ENCODE data around the gene CHMP3. TPM values are rescaled to one million over a fixed set of nuclear protein-coding genes. Genes with fewer than 3 reads are reported as not detected.

Gene CHMP3
- total and polyA plus RNA-seq, 2 of the 8 experiments (the other 6 are each of a cell fraction or from before 2014, with no cell fraction given), result 11.7 to 21.9 TPM

DNA sequence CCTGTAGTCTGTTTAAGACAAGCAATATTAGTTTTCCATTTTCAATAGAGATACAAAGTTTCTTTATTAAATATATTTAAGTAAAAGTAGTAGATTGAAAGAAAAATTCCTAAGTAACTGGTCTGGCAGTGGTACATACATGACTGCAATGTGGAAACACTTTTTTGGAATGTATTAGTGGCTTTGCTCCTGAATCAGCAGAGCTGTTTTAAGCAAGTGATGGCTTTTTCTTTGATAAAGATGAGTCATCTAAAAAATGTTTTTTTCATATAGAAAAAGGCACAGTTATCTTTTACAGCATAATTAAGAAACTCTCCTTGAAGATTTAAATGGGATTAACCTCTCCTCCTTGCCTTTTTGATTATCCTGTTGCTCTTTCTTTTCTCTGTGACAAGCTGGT, 87.2 kb downstream of the CHMP3 start:
- DNase-seq (ENCODE audit: low read depth in 1 of 2, low spot score in 2 of 2) (no peak), FAIRE-seq (no peak)
- H3K9ac ChIP-seq (replicated peaks in 1 of 4; ENCODE audit: extremely low read depth in 1 of 4, low read depth in 3 of 4, low read length in 3 of 4), result no peak overlapping the region
- ChIA-PET POLR2A (ENCODE audit: partially characterized antibody) (no interaction called here), CTCF (ENCODE audit: partially characterized antibody) (no interaction called here)
- no peak overlapping the region for H2BK120ac ChIP-seq (replicated peaks; ENCODE audit: low read depth, low read length)
- no peak overlapping the region for H4K5ac ChIP-seq (ENCODE audit: insufficient read length, low read depth, low read length)
- H3K4me3 ChIP-seq (ENCODE audit: extremely low read depth in 1 of 4, insufficient read depth in 2 of 4, low read depth in 3 of 4, low read length in 4 of 4), result no peak overlapping the region
- H4K8ac ChIP-seq (ENCODE audit: extremely low read depth, insufficient read depth, low read length), result no peak overlapping the region
- no peak overlapping the region for H2BK12ac ChIP-seq (ENCODE audit: low read depth, low read length)
- H3K79me2 ChIP-seq (ENCODE audit: control insufficient read depth in 1 of 2, insufficient read depth in 2 of 2, low read length in 2 of 2), result no peaks in the 10 kb centered on the region
- peaks cover 0 to 3% of the 10 kb centered on the region in 2 experiments for H4K20me1 ChIP-seq (replicated peaks in 1 of 2; ENCODE audit: control insufficient read depth in 1 of 2, insufficient read depth in 2 of 2, low read length in 2 of 2)
- no peak overlapping the region for H3K27ac ChIP-seq (ENCODE audit: low read depth, low read length)
- H2AK5ac ChIP-seq (ENCODE audit: low read depth, low read length), result no peak overlapping the region
- H3K18ac ChIP-seq (ENCODE audit: extremely low read depth, low read length), result no peak overlapping the region
- H3K14ac ChIP-seq (ENCODE audit: insufficient read length), result no peak overlapping the region
- H3K27me3 ChIP-seq (replicated peaks in 1 of 4; ENCODE audit: control insufficient read depth in 3 of 4, extremely low read depth in 1 of 4, insufficient read depth in 3 of 4, low read length in 3 of 4), result peaks cover 0 to 1% (median 0%) of the 10 kb centered on the region in 4 experiments; a peak in 1 of 7 replicates
- no peak overlapping the region for H2AFZ ChIP-seq (ENCODE audit: low read length)
- no peak overlapping the region for H2BK20ac ChIP-seq (ENCODE audit: low read length)
- no peaks in the 10 kb centered on the region for H3K79me1 ChIP-seq (ENCODE audit: low read depth, low read length)
- no peak overlapping the region for H3K56ac ChIP-seq (replicated peaks; ENCODE audit: insufficient read length, low read depth, low read length)
- no peaks in the 10 kb centered on the region for H3K9me3 ChIP-seq (ENCODE audit: insufficient read depth in 2 of 2, low read depth in 1 of 2, low read length in 1 of 2)
- H3K36me3 ChIP-seq (ENCODE audit: control insufficient read depth in 2 of 4, insufficient read depth in 4 of 4, low read length in 3 of 4), result peaks cover 5 to 48% (median 26%) of the 10 kb centered on the region in 4 experiments; a peak in 7 of 8 replicates
- no peaks in the 10 kb centered on the region for H3K4me1 ChIP-seq (replicated peaks in 1 of 4; ENCODE audit: control insufficient read depth in 3 of 4, insufficient read depth in 4 of 4, low read length in 3 of 4)
- H3K4ac ChIP-seq (replicated peaks; ENCODE audit: insufficient read length, low read depth, low read length), result no peak overlapping the region
- H2BK15ac ChIP-seq (ENCODE audit: low read length), result no peak overlapping the region
- H3K4me2 ChIP-seq (ENCODE audit: insufficient read depth in 1 of 2, low read depth in 2 of 2, low read length in 2 of 2), result no peak overlapping the region
- H2BK5ac ChIP-seq (ENCODE audit: low read depth, low read length), result no peak overlapping the region
- H3K23ac ChIP-seq (ENCODE audit: insufficient read length), result no peak overlapping the region
- no peaks in the 10 kb centered on the region for H3K23me2 ChIP-seq (ENCODE audit: low read depth, low read length)
- no peak overlapping the region for H4K91ac ChIP-seq (replicated peaks; ENCODE audit: insufficient read length, low read length)
- TF ChIP-seq, protein P1, sequence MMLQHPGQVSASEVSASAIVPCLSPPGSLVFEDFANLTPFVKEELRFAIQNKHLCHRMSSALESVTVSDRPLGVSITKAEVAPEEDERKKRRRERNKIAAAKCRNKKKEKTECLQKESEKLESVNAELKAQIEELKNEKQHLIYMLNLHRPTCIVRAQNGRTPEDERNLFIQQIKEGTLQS (IDR thresholded peaks at IDR 0.05; ENCODE audit: insufficient read depth, low read depth, low read length), result no peak
- no peak for TF ChIP-seq SIRT6 (IDR thresholded peaks at IDR 0.05; ENCODE audit: low read length)
- TF ChIP-seq MAFK (IDR thresholded peaks at IDR 0.05; ENCODE audit: low read depth, low read length), result no peak
- TF ChIP-seq, protein P2, sequence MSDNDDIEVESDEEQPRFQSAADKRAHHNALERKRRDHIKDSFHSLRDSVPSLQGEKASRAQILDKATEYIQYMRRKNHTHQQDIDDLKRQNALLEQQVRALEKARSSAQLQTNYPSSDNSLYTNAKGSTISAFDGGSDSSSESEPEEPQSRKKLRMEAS (IDR thresholded peaks at IDR 0.05), result no peak
- TF ChIP-seq BACH1 (IDR thresholded peaks at IDR 0.05; ENCODE audit: low read length), result no peak
- TF ChIP-seq, protein P3, sequence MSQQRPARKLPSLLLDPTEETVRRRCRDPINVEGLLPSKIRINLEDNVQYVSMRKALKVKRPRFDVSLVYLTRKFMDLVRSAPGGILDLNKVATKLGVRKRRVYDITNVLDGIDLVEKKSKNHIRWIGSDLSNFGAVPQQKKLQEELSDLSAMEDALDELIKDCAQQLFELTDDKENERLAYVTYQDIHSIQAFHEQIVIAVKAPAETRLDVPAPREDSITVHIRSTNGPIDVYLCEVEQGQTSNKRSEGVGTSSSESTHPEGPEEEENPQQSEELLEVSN (IDR thresholded peaks at IDR 0.05), result no peak
- TF ChIP-seq SP1 (IDR thresholded peaks at IDR 0.05; ENCODE audit: low read depth, low read length), result no peak
- TF ChIP-seq SRF (IDR thresholded peaks at IDR 0.05; ENCODE audit: low read depth, low read length), result no peak

All from H1 (cell line).